Keratinocyte (primary cell): ENCODE data around the gene ESR2. TPM values are rescaled to one million over a fixed set of nuclear protein-coding genes. Genes with fewer than 3 reads are reported as not detected.

Experiments used
- DNase-seq: peaks from one replicate; pipeline ENCODE4 v3.0.0-alpha.2; 2011; ENCODE audit warnings: low read depth, missing footprints, low spot score
- FAIRE-seq: peaks from 2 replicates; lab custom pipeline; 2011; peaks lifted over from hg19 to GRCh38; lab: Jason Lieb, UNC
- H2AFZ ChIP-seq: 2 replicates; pipeline ENCODE4 v1.6.0; 2012; ENCODE audit warnings: low read length, control low read depth, inconsistent platforms; ENCODE audit not compliant: control insufficient read depth
- H3K27ac ChIP-seq: 2 replicates; pipeline ENCODE4 v1.5.1; 2011; ENCODE audit warnings: low read length; ENCODE audit not compliant: control insufficient read depth, insufficient read depth
- H3K27me3 ChIP-seq: 3 replicates; pipeline ENCODE4 v1.6.0; 2011; ENCODE audit warnings: low read length; ENCODE audit not compliant: control insufficient read depth, insufficient read depth; ENCODE audit errors: extremely low read depth
- H3K36me3 ChIP-seq, 2 experiments: 2 replicates in 1 of 2; 3 replicates in 1 of 2; pipeline ENCODE4 v1.5.1; 2011; ENCODE audit warnings: low read length in 2 of 2, mild to moderate bottlenecking in 1 of 2; ENCODE audit not compliant: control insufficient read depth in 2 of 2, insufficient read depth in 2 of 2; ENCODE audit errors: extremely low read depth in 1 of 2
- H3K4me1 ChIP-seq: 3 replicates; pipeline ENCODE4 v1.5.1; 2011; ENCODE audit warnings: low read length; ENCODE audit not compliant: control insufficient read depth, insufficient read depth; ENCODE audit errors: extremely low read depth
- H3K4me2 ChIP-seq: 3 replicates; pipeline ENCODE4 v1.6.0; 2011; ENCODE audit warnings: low read depth, low read length; ENCODE audit not compliant: control insufficient read depth, insufficient read depth; ENCODE audit errors: extremely low read depth
- H3K4me3 ChIP-seq, 3 experiments: fragments of 200-600 bp in 1 of 3; sonication (generic) in 1 of 3; 2 replicates in 2 of 3; 3 replicates in 1 of 3; pipeline ENCODE4 v1.5.1; 2011 to 2016; ENCODE audit warnings: low read length in 3 of 3, mild to moderate bottlenecking in 3 of 3, control low read depth in 2 of 3, inconsistent platforms in 1 of 3, low read depth in 1 of 3, mixed read lengths in 1 of 3, mixed run types in 1 of 3, moderate library complexity in 1 of 3; ENCODE audit not compliant: control insufficient read depth in 2 of 3, insufficient read depth in 2 of 3; ENCODE audit errors: extremely low read depth in 1 of 3
- H3K79me2 ChIP-seq: 2 replicates; pipeline ENCODE4 v1.6.0; 2012; ENCODE audit warnings: low read length; ENCODE audit not compliant: control insufficient read depth, insufficient read depth
- H3K9ac ChIP-seq: 3 replicates; pipeline ENCODE4 v1.6.0; 2011; ENCODE audit warnings: low read length; ENCODE audit not compliant: control insufficient read depth, insufficient read depth; ENCODE audit errors: extremely low read depth
- H3K9me1 ChIP-seq: 3 replicates; pipeline ENCODE4 v1.6.0; 2011; ENCODE audit warnings: low read length; ENCODE audit not compliant: control insufficient read depth, insufficient read depth; ENCODE audit errors: extremely low read depth
- H3K9me3 ChIP-seq: 2 replicates; pipeline ENCODE4 v1.5.1; 2012; ENCODE audit warnings: low read depth, low read length; ENCODE audit not compliant: control insufficient read depth
- H4K20me1 ChIP-seq: 3 replicates; pipeline ENCODE4 v1.6.0; 2011; ENCODE audit warnings: low read length; ENCODE audit not compliant: control insufficient read depth, insufficient read depth; ENCODE audit errors: extremely low read depth
- EZH2 ChIP-seq: IDR thresholded peaks from one replicate; pipeline ENCODE4 v1.6.1; 2012; ENCODE audit warnings: inconsistent platforms, mild to moderate bottlenecking, low read length, moderate library complexity
- dilution Hi-C: fragments of 300-500 bp; cut with MboI; formaldehyde crosslinking; loops from one replicate; pipeline ENCODE4 v1.7.0; 2020; ENCODE audit warnings: low sequenced_read_pairs; ENCODE audit not compliant: extremely low pct_ligation_motif_present
- polyA plus RNA-seq, 5 experiments: library from polyadenylated mRNA; depleted of rRNA in 3 of 5; stranded (reverse) in 3 of 5; stranded (forward) in 1 of 5; unstranded in 1 of 5; fragments of >200 nt; gene quantifications; 1 replicate in 1 of 5; 2 replicates in 3 of 5; 3 replicates in 1 of 5; pipeline versions ENCODE4 v1.2.1 to v1.2.3, GENCODE V29; 2011 to 2012; ENCODE audit warnings: missing spikeins in 2 of 5, low read depth in 1 of 5, low replicate concordance in 1 of 5
- TF ChIP-seq, protein P1 (sequence below), 3 experiments: IDR thresholded peaks in 1 of 3; conservative IDR thresholded peaks in 1 of 3; optimal IDR thresholded peaks in 1 of 3; 2 replicates in 2 of 3; 3 replicates in 1 of 3; pipeline versions ENCODE3 to v1.5.1; 2011; ENCODE audit warnings: low read length in 3 of 3, mild to moderate bottlenecking in 3 of 3, moderate library complexity in 2 of 3, control low read depth in 1 of 3, inconsistent platforms in 1 of 3; ENCODE audit not compliant: insufficient read depth in 2 of 3; ENCODE audit errors: extremely low read depth in 1 of 3

Gene ESR2
- polyA plus RNA-seq, 1 donor (not counting 4 experiments of a cell fraction or from before 2014, with no cell fraction given): 0.03 TPM

DNA sequence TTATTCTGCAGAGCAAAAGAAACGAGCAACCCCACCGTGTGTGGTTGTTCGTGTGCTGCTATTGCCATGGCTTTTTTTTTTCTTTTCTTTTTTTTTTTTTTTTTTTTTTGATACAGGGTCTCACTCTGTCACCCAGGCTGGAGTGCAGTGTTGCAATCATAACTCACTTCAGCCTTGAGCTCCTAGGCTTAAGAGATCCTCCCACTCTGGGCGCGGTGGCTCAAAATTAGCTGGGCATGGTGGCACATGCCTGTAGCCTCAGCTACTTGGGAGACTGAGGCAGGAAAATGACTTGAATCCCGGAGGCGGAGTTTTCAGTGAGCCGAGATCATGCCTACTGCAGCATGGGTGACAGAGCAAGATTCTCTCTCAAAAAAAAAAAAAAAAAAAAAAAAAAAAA lies 144.2 kb downstream of the ESR2 start:
- no peak overlapping the region for H3K4me3 ChIP-seq
- H3K36me3 ChIP-seq: peaks cover 2 to 3% of the 10 kb centered on the region in 2 experiments
- no peak overlapping the region for H2AFZ ChIP-seq
- FAIRE-seq (no peak), DNase-seq (no peak)
- no peaks in the 10 kb centered on the region for H3K9me3 ChIP-seq
- H3K4me2 ChIP-seq: no peak overlapping the region
- no peak overlapping the region for H3K9ac ChIP-seq
- dilution Hi-C loops: no loop called here
- TF ChIP-seq, protein P1, sequence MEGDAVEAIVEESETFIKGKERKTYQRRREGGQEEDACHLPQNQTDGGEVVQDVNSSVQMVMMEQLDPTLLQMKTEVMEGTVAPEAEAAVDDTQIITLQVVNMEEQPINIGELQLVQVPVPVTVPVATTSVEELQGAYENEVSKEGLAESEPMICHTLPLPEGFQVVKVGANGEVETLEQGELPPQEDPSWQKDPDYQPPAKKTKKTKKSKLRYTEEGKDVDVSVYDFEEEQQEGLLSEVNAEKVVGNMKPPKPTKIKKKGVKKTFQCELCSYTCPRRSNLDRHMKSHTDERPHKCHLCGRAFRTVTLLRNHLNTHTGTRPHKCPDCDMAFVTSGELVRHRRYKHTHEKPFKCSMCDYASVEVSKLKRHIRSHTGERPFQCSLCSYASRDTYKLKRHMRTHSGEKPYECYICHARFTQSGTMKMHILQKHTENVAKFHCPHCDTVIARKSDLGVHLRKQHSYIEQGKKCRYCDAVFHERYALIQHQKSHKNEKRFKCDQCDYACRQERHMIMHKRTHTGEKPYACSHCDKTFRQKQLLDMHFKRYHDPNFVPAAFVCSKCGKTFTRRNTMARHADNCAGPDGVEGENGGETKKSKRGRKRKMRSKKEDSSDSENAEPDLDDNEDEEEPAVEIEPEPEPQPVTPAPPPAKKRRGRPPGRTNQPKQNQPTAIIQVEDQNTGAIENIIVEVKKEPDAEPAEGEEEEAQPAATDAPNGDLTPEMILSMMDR (optimal IDR thresholded peaks at IDR 0.05 in 1 of 3, IDR thresholded peaks at IDR 0.05 in 1 of 3, conservative IDR thresholded peaks at IDR 0.05 in 1 of 3; ENCODE audit: extremely low read depth in 1 of 3, insufficient read depth in 2 of 3, low read length in 3 of 3): no peak
- no peaks in the 10 kb centered on the region for H4K20me1 ChIP-seq
- no peak overlapping the region for H3K27ac ChIP-seq
- H3K4me1 ChIP-seq: no peaks in the 10 kb centered on the region
- no peaks in the 10 kb centered on the region for H3K79me2 ChIP-seq
- H3K9me1 ChIP-seq: no peaks in the 10 kb centered on the region
- no peaks in the 10 kb centered on the region for H3K27me3 ChIP-seq

DNA sequence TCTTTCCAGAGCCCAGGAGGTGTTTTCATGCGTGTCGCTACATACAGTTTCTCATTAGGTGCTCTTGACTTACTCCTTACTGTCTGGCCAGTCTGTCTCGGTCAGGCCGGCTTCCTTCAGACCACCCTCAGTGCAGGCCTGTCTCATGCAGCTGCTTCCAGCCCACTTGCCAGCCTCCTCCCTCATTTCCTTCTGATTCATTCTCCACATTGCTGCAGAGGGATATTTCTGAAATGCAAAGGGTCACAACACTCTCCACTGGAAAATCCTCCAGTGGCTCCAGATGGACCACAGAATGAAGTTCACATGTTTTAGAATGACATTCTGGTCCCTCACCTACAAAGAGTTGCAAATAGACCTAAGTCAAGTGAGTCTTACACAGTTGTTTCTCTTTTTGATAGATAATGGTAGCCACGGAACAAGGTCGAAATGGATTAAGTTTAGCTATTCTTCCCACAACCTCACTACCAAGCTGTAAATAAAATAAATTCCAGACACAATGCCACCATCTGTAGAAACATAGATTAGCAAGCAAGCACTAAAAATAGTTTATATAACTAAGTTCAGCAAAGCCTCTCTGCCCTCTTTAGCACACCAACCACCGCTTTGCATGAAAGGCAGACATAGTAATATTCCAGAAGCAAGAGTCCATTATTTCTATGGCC lies 146.9 kb downstream of the ESR2 start:
- H3K27ac ChIP-seq: no peak overlapping the region
- dilution Hi-C loops: no loop called here
- H3K9ac ChIP-seq: no peak overlapping the region
- H3K27me3 ChIP-seq: no peaks in the 10 kb centered on the region
- H3K4me1 ChIP-seq: no peaks in the 10 kb centered on the region
- peaks cover 5 to 6% of the 10 kb centered on the region in 2 experiments for H3K36me3 ChIP-seq
- no peaks in the 10 kb centered on the region for H3K79me2 ChIP-seq
- H3K4me3 ChIP-seq: no peak overlapping the region
- H3K9me1 ChIP-seq: no peaks in the 10 kb centered on the region
- TF ChIP-seq EZH2: no peak
- TF ChIP-seq, protein P1 (optimal IDR thresholded peaks at IDR 0.05 in 1 of 3, IDR thresholded peaks at IDR 0.05 in 1 of 3, conservative IDR thresholded peaks at IDR 0.05 in 1 of 3; ENCODE audit: extremely low read depth in 1 of 3, insufficient read depth in 2 of 3, low read length in 3 of 3): no peak
- H4K20me1 ChIP-seq: no peaks in the 10 kb centered on the region
- no peak overlapping the region for H3K4me2 ChIP-seq
- H2AFZ ChIP-seq: no peak overlapping the region
- FAIRE-seq (no peak), DNase-seq (no peak)
- no peaks in the 10 kb centered on the region for H3K9me3 ChIP-seq
